A673 (cell line): ENCODE measurements around the gene VAMP1. TPM values are rescaled to one million over a fixed set of nuclear protein-coding genes. Genes with fewer than 3 reads are reported as not detected.

Experiments used
- BruUV-seq: library from RNA; stranded (reverse); fragments of 400-500 nt; replicated peaks from 2 replicates; lab custom pipeline; 2021; lab: Mats Ljungman, UMichigan
- CTCF ChIA-PET: fragments of 300-600 bp; sonication (Branson Sonifier 250); formaldehyde crosslinking; loops from one replicate; lab custom pipeline; 2022; ENCODE audit warnings: antibody characterized with exemption; lab: Charles Lee
- POLR2A ChIA-PET: fragments of 300-600 bp; sonication (Branson Sonifier 250); formaldehyde crosslinking; loops from one replicate; lab custom pipeline; 2022; ENCODE audit warnings: antibody characterized with exemption; ENCODE audit not compliant: low non-redundant PET; lab: Charles Lee
- DNase-seq: peaks from one replicate; pipeline ENCODE4 v3.0.0-alpha.2; 2015; ENCODE audit warnings: low spot score
- H3K27ac ChIP-seq: fragments of 200-600 bp; sonication (generic); 2 replicates; pipeline ENCODE4 v1.5.1; 2016; ENCODE audit warnings: mixed run types, low read depth, mild to moderate bottlenecking, mixed read lengths, antibody characterized with exemption, low read length; ENCODE audit not compliant: poor library complexity, severe bottlenecking
- H3K27me3 ChIP-seq: fragments of 200-600 bp; sonication (generic); replicated peaks from 2 replicates; pipeline ENCODE4 v1.6.1; 2017; ENCODE audit warnings: mixed run types, low read depth, mild to moderate bottlenecking, mixed read lengths, antibody characterized with exemption, low read length; ENCODE audit not compliant: insufficient read depth, poor library complexity
- H3K36me3 ChIP-seq: fragments of 200-600 bp; sonication (generic); 2 replicates; pipeline ENCODE4 v1.6.1; 2016; ENCODE audit warnings: mixed run types, mild to moderate bottlenecking, mixed read lengths, antibody characterized with exemption, low read length; ENCODE audit not compliant: insufficient read depth, poor library complexity, severe bottlenecking
- H3K4me1 ChIP-seq: fragments of 200-600 bp; sonication (generic); 2 replicates; pipeline ENCODE4 v1.6.1; 2017; ENCODE audit warnings: mixed run types, mild to moderate bottlenecking, mixed read lengths, antibody characterized with exemption, low read length; ENCODE audit not compliant: insufficient read depth, poor library complexity, severe bottlenecking
- H3K4me3 ChIP-seq: fragments of 200-600 bp; sonication (generic); 2 replicates; pipeline ENCODE4 v1.5.1; 2016; ENCODE audit warnings: low read depth, mixed run types, mild to moderate bottlenecking, mixed read lengths, low read length; ENCODE audit not compliant: poor library complexity, severe bottlenecking
- H3K9me3 ChIP-seq: fragments of 200-600 bp; sonication (generic); 2 replicates; pipeline ENCODE4 v1.6.1; 2016; ENCODE audit warnings: mixed run types, low read depth, mild to moderate bottlenecking, mixed read lengths, antibody characterized with exemption, low read length; ENCODE audit not compliant: poor library complexity, severe bottlenecking
- CTCF ChIP-seq: fragments of 300-800, 200-600 bp; sonication (generic); conservative IDR thresholded peaks from 2 replicates; pipeline ENCODE4 v1.5.1; 2017; ENCODE audit warnings: low read depth, mild to moderate bottlenecking, antibody characterized with exemption, low read length, moderate library complexity, mixed read lengths
- EZH2 ChIP-seq: fragments of 200-600 bp; sonication (generic); IDR thresholded peaks from 2 replicates; pipeline ENCODE4 v1.6.1; 2017; ENCODE audit warnings: borderline replicate concordance, low read depth, mild to moderate bottlenecking, mixed read lengths, antibody characterized with exemption, low read length; ENCODE audit not compliant: poor library complexity, severe bottlenecking
- intact Hi-C: fragments of 100-400 bp; cut with micrococcal nuclease; formaldehyde crosslinking; loops from one replicate; pipeline ENCODE4 v1.10.0; 2022; ENCODE audit not compliant: unreplicated experiment
- total RNA-seq: library from RNA; stranded (reverse); gene quantifications from 2 replicates; pipeline ENCODE4 v1.2.3, GENCODE V29; 2021

The VAMP1 gene
- total RNA-seq, 1 experiment from 2014 or later = 10.9 TPM

GRCh38 chr12:6443361-6443983 lies 27.0 kb downstream of the VAMP1 start:
- H3K27ac ChIP-seq = no peak overlapping the region
- no peaks in the 10 kb centered on the region for H3K9me3 ChIP-seq
- ChIA-PET POLR2A (interaction anchor here (0.6 kb wide), 1 partner anchor 45 kb away, joined by 4 read pairs; no protein-coding TSS in a partner anchor), CTCF (no interaction called here)
- no peaks in the 10 kb centered on the region for H3K4me1 ChIP-seq
- no peak for DNase-seq
- intact Hi-C loops = no loop called here
- no peaks in the 10 kb centered on the region for H3K27me3 ChIP-seq
- TF ChIP-seq EZH2 = no peak
- TF ChIP-seq CTCF = no peak
- no TSS peak for BruUV-seq
- no peaks in the 10 kb centered on the region for H3K36me3 ChIP-seq
- H3K4me3 ChIP-seq = no peak overlapping the region

GRCh38 chr12:6442836-6443235 lies 27.6 kb downstream of the VAMP1 start:
- Histone ChIP-seq H3K4me1 (no peaks in the 10 kb centered on the region), H3K4me3 (no peak overlapping the region), H3K36me3 (no peaks in the 10 kb centered on the region), H3K27ac (no peak overlapping the region), H3K27me3 (no peaks in the 10 kb centered on the region), H3K9me3 (no peaks in the 10 kb centered on the region)
- ChIA-PET CTCF (interaction anchor here (0.7 kb wide), 1 partner anchor 1185 kb away, joined by 3 read pairs; no protein-coding TSS in a partner anchor), POLR2A (no interaction called here)
- no peak for TF ChIP-seq EZH2
- TF ChIP-seq CTCF = no peak
- no TSS peak for BruUV-seq
- intact Hi-C loops = no loop called here
- no peak for DNase-seq

- H3K4me3 ChIP-seq = no peak overlapping the region
- CTCF ChIA-PET = no interaction called here
- H3K36me3 ChIP-seq = no peaks in the 10 kb centered on the region
- intact Hi-C loops = no loop called here
- H3K4me1 ChIP-seq = no peaks in the 10 kb centered on the region
- H3K27ac ChIP-seq = no peak overlapping the region
- H3K9me3 ChIP-seq = no peaks in the 10 kb centered on the region
- TF ChIP-seq CTCF (no peak), EZH2 (no peak)
- no TSS peak for BruUV-seq
- no peak for DNase-seq
- POLR2A ChIA-PET = no interaction called here
- H3K27me3 ChIP-seq = no peaks in the 10 kb centered on the region
These were observed 30.1 kb downstream of the VAMP1 start for GRCh38 chr12:6440391-6440790.
